Breast epithelium (tissue), 4 donors: ENCODE measurements around the gene TLE6. TPM values are rescaled to one million over a fixed set of nuclear protein-coding genes. Genes with fewer than 3 reads are reported as not detected.
A peak's percentile ranks its signal among the peaks of the same experiment; 100 is the strongest.
"Not testable (repeated sequence)": the region's sequence is repeated elsewhere in the genome, so short reads cannot be mapped to it uniquely, and the experiment has no call there.

Experiments
- DNase-seq, 2 donors: peaks; one replicate each; pipeline ENCODE4 v3.0.0-alpha.2; 2019; ENCODE audit warnings: low spot score in 2 of 2
- H3K27ac ChIP-seq, 2 donors: fragments of 200-600 bp; sonication (generic) in 1 of 2; one replicate each; pipeline ENCODE4 v1.5.1; 2016 to 2019; ENCODE audit warnings: mild to moderate bottlenecking in 1 of 2
- H3K27me3 ChIP-seq, 2 donors: fragments of 200-600 bp; sonication (generic) in 1 of 2; one replicate each; pipeline versions ENCODE4 v1.5.1 to v1.6.0; 2017 to 2019; ENCODE audit warnings: control low read depth in 1 of 2, mild to moderate bottlenecking in 1 of 2
- H3K36me3 ChIP-seq: fragments of 200-600 bp; one replicate; pipeline ENCODE4 v1.5.1; 2019
- H3K4me1 ChIP-seq, 2 donors: fragments of 200-600 bp; sonication (generic); one replicate each; pipeline ENCODE4 v1.5.1; 2016 to 2019; ENCODE audit warnings: control low read depth in 1 of 2
- H3K4me3 ChIP-seq, 3 donors: fragments of 200-600 bp; sonication (generic); 1 replicate in 2 of 3; 2 replicates in 1 of 3; pipeline ENCODE4 v1.5.1; 2016 to 2019; ENCODE audit warnings: mild to moderate bottlenecking in 3 of 3, moderate library complexity in 2 of 3
- H3K9me3 ChIP-seq, 2 donors: fragments of 200-600 bp; sonication (generic) in 1 of 2; one replicate each; pipeline ENCODE4 v1.5.1; 2016 to 2019; ENCODE audit warnings: control low read depth in 1 of 2
- POLR2A ChIP-seq: fragments of 450-650 bp; IDR thresholded peaks from one replicate; pipeline ENCODE4 v1.6.1; 2016; ENCODE audit warnings: antibody characterized with exemption, mild to moderate bottlenecking, moderate library complexity
- POLR2AphosphoS5 ChIP-seq, 3 donors: sonication (generic); formaldehyde crosslinking; IDR thresholded peaks; one replicate each; pipeline ENCODE4 v1.6.1; 2017; ENCODE audit warnings: antibody characterized with exemption in 3 of 3
- intact Hi-C: fragments of 100-400 bp; cut with DNase I; formaldehyde crosslinking; loops from one replicate; pipeline ENCODE4 v1.15.1; 2023; ENCODE audit warnings: low total_unique reads
- total RNA-seq, 3 donors: library from RNA; depleted of rRNA; stranded (reverse); fragments of >200 nt; gene quantifications; one replicate each; pipeline ENCODE4 v1.1.0, GENCODE V29; 2016
- TF ChIP-seq, protein P1 (sequence below), 3 donors: fragments of 450-650 bp; IDR thresholded peaks; one replicate each; pipeline ENCODE4 v1.5.1; 2016 to 2017; ENCODE audit warnings: antibody characterized with exemption in 3 of 3, mild to moderate bottlenecking in 3 of 3, moderate library complexity in 3 of 3

The TLE6 gene
- total RNA-seq, 3 donors from 2014 or later = 1.6 to 4.3 (median 3.2) TPM

DNA sequence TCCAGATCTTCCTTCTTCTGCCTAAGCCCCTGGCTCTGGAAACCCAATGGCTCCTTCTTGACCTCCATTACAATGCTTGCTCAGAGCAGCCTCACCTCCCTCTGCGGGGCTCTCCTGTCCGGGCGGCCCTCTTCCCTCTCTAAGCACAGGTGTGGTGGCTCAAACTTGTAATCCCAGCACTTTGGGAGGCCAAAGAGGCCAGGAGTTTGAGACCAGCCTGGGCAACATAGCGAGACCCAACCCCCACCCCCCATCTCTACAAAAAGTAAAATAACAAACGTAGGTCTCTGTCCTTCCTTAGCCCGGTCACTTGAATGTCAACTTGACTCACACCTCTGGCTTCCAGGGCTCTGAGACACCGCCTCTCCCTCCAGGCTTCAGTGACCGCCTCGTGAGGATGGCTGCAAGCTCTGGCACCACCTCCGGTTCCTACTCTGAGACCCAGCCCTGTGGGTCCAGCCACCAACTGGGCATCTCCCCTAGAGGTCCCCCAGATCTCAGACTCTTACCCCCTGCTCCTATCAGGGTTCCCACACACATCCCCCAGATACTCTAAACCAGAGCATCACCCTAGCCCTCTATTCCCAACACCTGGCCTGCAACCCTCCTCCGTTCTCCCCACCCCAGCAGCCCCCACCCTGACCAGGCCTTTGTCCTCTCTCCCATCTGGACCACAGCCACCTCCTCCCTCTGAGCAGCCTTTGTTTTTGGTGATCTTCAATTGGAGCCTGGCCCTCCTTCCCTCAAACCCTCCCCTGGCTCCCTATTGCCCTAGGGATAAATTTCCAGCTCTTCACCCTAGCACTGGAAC, 56.4 kb downstream of the TLE6 start:
- H3K9me3 ChIP-seq = no peaks in the 10 kb centered on the region
- TF ChIP-seq, protein P1, sequence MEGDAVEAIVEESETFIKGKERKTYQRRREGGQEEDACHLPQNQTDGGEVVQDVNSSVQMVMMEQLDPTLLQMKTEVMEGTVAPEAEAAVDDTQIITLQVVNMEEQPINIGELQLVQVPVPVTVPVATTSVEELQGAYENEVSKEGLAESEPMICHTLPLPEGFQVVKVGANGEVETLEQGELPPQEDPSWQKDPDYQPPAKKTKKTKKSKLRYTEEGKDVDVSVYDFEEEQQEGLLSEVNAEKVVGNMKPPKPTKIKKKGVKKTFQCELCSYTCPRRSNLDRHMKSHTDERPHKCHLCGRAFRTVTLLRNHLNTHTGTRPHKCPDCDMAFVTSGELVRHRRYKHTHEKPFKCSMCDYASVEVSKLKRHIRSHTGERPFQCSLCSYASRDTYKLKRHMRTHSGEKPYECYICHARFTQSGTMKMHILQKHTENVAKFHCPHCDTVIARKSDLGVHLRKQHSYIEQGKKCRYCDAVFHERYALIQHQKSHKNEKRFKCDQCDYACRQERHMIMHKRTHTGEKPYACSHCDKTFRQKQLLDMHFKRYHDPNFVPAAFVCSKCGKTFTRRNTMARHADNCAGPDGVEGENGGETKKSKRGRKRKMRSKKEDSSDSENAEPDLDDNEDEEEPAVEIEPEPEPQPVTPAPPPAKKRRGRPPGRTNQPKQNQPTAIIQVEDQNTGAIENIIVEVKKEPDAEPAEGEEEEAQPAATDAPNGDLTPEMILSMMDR (IDR thresholded peaks at IDR 0.05) = no peak
- TF ChIP-seq POLR2A (no peak), POLR2AphosphoS5 (IDR thresholded peaks at IDR 0.05) (no peak)
- intact Hi-C loops = no loop called here
- peak overlapping the region; percentile 91 to 94 for H3K27ac ChIP-seq
- no peak for DNase-seq
- no peaks in the 10 kb centered on the region for H3K36me3 ChIP-seq
- no peaks in the 10 kb centered on the region for H3K27me3 ChIP-seq
- peaks cover 4 to 13% of the 10 kb centered on the region in 2 donors for H3K4me1 ChIP-seq
- H3K4me3 ChIP-seq = no peak overlapping the region

DNA sequence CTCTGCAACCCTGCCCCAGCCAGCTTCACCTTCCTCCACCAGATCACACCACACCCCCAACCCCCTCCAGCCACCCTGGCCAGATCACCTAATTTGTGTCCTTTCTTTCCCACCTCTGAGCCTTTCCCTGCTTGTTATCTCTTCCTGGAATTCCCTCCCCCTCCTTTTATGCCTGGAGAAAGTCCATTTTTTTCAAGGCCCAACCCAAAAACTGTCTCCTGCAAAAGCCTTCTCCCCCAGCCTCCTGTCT, 57.0 kb downstream of the TLE6 start:
- H3K27ac ChIP-seq = peak overlapping the region; percentile 91 to 94
- intact Hi-C loops = no loop called here
- DNase-seq = no peak
- H3K36me3 ChIP-seq = no peaks in the 10 kb centered on the region
- H3K9me3 ChIP-seq = no peaks in the 10 kb centered on the region
- no peak overlapping the region for H3K4me3 ChIP-seq
- H3K27me3 ChIP-seq = no peaks in the 10 kb centered on the region
- H3K4me1 ChIP-seq = peaks cover 4 to 13% of the 10 kb centered on the region in 2 donors
- TF ChIP-seq POLR2A (no peak), POLR2AphosphoS5 (IDR thresholded peaks at IDR 0.05) (no peak)
- TF ChIP-seq, protein P1 (IDR thresholded peaks at IDR 0.05) = no peak

DNA sequence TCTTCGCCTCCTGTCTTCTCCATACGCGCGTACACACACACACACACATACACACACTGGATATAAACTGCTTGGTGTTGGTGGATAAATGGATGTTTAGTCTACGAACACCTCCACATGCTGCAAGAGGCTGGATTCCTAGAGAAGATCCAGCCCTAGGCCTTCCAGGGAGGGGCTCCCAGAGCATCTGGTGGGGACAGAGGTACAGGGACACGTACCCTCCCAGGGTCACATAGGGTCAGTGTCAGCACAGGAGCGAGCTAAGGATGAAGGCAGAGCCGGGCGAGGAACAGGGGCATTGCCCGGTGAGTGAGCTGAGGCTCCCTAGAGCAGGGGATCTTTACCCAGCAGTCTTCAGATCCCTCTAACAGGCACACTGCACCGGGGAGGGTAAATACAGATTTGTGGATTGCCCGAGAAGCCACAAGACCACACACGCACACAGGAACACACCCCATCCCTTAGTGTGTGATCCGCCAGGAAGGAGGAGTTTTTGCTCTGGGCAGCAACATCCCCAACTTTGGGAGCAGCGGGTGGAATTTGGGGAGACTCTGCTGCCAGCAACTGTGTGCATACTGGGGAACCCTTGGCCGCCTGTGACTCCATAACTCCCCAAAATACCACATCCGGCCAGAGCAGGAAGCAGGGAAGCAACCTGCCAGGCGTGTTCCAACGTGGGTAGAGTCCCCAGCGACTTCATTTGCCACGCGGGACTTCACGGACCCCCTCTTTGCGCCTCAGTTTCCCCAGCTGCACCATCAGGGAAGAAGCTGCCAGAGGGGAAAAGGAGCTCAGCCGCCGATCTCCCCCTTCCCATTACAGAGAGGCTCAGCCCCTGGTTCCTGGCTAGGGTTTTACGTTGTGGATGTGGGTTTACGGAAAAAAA, 57.5 kb downstream of the TLE6 start:
- intact Hi-C loops = no loop called here
- peak in 1 of 2 donors; percentile 67 for DNase-seq
- Histone ChIP-seq H3K36me3 (no peaks in the 10 kb centered on the region), H3K27ac (peak overlapping the region; percentile 91 to 94), H3K4me1 (peaks cover 4 to 13% of the 10 kb centered on the region in 2 donors), H3K27me3 (no peaks in the 10 kb centered on the region), H3K9me3 (no peaks in the 10 kb centered on the region), H3K4me3 (peak overlapping the region; percentile 48 to 76 (median 64))
- TF ChIP-seq, protein P1 (IDR thresholded peaks at IDR 0.05) = no peak
- TF ChIP-seq POLR2A = no peak
- TF ChIP-seq POLR2AphosphoS5 (IDR thresholded peaks at IDR 0.05) = no peak

DNA sequence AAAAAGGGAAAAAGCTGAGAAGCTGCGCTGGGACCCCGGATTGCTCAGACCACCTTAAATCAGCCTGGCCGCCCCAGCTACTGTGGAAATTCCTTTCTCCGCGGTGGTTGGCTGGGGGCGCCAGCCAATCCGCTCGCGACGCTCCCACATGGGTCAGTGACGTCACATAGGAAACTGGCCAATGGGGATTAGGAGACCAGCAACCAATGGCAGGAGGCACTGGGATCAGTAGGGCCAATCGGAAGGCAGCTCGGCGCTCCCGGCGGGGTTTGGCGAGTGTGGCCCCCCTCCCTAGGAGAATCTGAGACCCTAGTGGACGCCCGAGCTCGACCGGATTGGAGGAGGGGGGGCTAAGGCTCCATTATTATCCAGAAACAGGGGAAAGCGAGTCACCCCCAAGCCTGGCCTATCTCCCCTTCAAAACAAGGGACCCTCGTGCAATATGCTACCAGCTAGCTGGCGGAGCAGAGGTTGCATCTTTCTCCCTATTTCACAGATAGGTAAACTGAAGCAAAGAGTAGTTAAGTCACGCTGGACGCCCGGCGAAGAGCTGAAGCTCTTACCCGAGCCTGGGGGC, 58.3 kb downstream of the TLE6 start:
- Histone ChIP-seq H3K36me3 (no peaks in the 10 kb centered on the region), H3K27me3 (no peaks in the 10 kb centered on the region), H3K4me1 (peaks cover 4 to 13% of the 10 kb centered on the region in 2 donors), H3K9me3 (no peaks in the 10 kb centered on the region), H3K4me3 (peak overlapping the region; percentile 48 to 76 (median 64)), H3K27ac (peak overlapping the region; percentile 91 to 94)
- TF ChIP-seq POLR2AphosphoS5 (IDR thresholded peaks at IDR 0.05) (peak; percentile 8 to 69 (median 58)), POLR2A (no peak)
- intact Hi-C loops = no loop called here
- DNase-seq = peak; percentile 98 to 99

DNA sequence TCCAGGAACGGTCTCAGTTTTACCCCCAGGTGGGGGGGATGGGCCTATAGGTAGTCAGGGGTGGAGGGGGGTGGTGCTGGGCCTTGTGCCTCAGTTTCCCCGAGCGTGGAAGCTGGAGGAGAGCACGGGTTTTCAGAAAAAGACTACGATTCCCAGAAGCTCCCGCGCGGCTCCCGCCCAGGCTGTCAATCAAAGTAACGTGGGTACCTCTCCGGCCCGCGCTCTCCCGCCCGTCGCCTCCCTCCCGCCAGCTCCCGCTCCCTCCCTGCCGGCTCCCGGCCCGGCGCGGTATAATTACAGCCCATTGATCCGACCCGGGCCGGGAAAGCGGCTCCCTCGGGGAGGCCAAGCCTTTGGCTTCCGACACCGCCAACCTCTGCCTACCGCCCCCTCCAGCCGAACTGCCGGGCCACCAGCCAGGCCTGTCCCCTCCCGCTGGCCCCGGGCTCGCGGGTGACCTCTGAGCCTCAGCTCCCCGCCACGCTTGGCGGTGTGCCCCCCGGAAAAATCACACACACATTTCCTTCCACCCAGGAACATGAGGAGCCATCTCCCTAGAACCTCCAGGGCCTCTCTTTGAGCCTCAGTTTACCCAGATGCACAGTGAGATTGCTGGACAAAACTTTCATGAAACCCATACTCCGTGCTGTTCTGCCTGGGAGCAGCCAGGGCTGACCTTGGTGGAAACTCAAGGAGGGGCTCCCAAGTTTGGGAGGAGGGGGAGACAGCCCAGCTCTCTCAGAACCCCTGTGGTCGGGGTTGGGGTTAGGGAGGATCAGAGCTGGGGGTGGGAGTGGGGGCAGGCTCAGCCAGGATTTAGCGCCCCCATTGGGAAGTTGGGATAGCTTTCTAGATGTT, 59.0 kb downstream of the TLE6 start:
- TF ChIP-seq POLR2AphosphoS5 (IDR thresholded peaks at IDR 0.05) (peak; percentile 17 to 61 (median 56)), POLR2A (no peak)
- TF ChIP-seq, protein P1 (IDR thresholded peaks at IDR 0.05) = no peak
- intact Hi-C loops = no loop called here
- Histone ChIP-seq H3K27me3 (no peaks in the 10 kb centered on the region), H3K4me1 (peaks cover 4 to 13% of the 10 kb centered on the region in 2 donors), H3K9me3 (no peaks in the 10 kb centered on the region), H3K4me3 (peak overlapping the region; percentile 48 to 76 (median 64)), H3K27ac (peak overlapping the region; percentile 91 to 94), H3K36me3 (no peaks in the 10 kb centered on the region)
- peak; percentile 92 to 94 for DNase-seq

DNA sequence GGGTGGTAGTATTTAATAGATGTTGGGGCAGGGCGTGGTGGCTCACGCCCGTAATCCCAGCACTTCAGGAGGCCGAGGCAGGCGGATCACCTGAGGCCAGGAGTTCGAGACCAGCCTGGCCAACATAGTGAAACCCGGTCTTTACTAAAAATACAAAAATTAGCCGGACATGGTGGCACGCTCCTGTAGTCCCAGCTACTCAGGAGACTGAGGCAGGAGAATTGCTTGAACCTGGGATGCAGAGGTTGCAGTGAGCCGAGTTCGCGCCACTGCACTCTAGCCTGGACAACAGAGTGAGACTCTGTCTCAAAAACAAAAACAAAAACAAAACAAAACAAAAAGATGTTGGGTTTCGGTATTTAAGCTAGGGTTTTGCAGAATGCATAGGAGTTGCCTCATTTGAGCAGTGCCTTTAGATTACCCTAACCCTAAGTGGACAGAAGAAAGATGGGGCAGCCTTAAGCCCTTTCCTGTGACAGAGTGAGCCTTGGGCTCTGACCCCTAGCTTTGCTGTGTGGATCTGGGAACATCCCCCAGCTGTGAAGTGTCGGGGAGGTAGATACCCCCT, 59.7 kb downstream of the TLE6 start:
- H3K9me3 ChIP-seq, H3K4me3 ChIP-seq, H3K36me3 ChIP-seq, intact Hi-C loops, H3K27me3 ChIP-seq, DNase-seq: not testable (repeated sequence)
- Histone ChIP-seq H3K27ac (peak overlapping the region; percentile 91 to 94), H3K4me1 (peaks cover 8 to 13% of the 10 kb centered on the region in 2 donors)
